Measurements from ENCODE around the gene DOCK3.
"Not testable (repeated sequence)": the region's sequence is repeated elsewhere in the genome, so short reads cannot be mapped to it uniquely, and the experiment has no call there.

DOCK3 gene

DNA sequence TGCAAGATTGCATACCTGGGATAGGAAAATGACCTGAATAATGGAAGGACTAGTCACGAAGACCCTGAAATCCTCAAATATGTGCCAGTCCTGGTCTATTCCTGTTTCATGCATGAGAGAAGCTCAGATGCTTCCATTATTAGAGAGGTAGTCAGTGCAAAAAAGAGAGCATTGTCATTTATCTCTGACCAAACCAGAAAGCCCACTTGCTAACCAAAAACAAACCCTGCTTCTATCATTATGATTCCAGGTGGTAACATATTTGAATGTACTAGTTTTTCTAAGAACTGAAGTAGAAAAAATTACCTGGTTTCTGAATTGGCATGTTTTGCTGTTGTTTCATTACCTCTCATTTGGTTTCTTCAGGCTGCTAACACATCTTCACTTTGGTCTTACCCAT, 549.6 kb downstream of the DOCK3 start:
- no peak for DNase-seq (ENCODE audit: low read depth)

DNA sequence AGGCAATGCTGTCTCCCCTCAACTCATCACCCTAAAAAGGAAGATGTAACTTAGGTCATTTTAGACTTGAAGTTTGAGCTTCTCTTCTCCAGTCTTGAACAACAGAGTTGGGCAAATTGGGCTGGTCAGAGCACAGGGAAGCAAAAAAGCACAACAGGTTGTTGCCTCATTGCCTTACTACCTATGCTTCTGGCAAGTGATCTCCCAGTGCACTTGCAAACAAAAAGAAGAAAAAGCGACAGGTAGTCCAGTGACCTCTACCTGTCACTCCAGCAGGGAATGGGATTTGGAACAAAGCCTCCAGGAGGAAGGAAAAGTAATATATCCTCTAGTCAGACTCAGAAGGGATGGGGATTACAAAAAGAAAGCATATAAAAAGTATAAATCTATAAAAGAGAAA, 550.1 kb downstream of the DOCK3 start:
- no peak for DNase-seq (ENCODE audit: low read depth)

DNA sequence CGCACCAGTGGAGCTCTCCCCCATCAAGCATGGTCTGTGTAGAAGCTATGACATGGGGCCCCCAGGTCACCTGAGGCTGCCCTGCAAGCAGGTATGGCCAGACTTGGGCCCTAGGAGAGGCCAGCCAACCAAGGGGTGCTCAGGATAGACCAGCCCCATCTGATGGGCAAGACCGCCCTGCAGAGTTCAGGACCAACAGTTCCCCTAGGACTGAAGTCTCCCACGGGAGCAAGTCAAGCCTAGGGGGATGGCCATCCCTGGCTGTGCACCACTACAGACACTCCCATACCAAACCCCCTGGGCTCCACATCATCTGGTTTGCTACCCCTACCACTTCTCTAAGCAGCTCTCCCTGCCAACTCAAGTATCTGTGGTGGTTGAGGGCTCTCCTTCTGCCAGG, 568.2 kb downstream of the DOCK3 start:
- DNase-seq (ENCODE audit: low read depth) = no peak

DNA sequence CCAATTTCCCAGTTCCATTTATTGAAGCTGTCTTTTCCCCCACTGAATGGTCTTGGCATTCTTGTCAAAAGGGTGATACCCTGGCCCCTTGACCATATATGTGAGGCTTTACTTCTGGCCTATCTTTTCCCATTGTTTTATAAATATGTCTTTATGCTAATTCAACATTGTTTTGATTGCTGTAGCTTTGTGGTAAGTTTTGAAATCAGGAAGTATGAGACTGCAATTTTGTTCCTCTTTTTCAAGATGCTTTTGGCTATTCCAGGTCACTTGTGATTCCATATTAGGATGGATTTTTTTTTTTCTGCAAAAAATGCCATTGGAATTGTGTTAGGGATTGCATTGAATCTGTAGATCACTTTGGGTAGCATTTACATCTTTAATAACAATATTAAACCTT, 569.2 kb downstream of the DOCK3 start:
- no peak for DNase-seq (ENCODE audit: low read depth)

DNA sequence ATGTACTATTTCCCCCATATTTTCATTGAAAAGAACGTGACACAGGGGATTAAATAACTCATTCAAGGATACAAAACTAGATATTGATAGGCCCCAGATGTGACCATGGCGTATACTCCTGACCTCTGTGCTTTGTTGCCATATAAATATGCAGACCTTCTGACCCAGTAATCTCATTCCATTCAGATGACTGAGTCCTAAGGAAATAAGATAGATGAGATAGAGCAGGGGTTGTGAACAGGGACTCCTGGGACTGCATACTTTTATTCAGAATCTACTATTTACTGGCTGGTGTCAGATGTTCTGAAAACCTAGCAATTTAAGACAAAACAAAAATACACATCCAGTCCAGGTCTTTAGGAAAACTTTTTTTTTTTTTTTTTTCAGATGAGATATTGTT, 571.1 kb downstream of the DOCK3 start:
- DNase-seq (ENCODE audit: low read depth) = no peak

DNA sequence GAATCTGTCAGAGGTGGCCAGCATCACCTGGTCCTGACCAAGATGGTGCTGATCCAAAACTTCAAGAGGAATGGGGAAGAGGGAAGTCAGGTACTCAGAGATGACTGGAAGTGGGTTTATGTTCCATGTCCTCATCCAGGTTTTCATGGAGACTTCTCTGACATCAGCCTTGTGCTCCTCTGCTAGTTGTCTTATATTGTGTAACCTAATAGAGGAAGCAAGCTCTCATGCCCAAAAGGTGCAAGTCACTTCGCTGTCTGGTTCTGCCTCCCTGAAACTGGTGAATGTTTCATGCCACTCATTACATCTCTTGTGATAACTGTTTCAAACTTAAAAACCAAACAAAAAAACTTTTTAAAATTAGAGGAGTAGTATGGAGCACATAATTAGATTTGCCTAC, 583.1 kb downstream of the DOCK3 start:
- no peak for DNase-seq (ENCODE audit: low read depth)

DNA sequence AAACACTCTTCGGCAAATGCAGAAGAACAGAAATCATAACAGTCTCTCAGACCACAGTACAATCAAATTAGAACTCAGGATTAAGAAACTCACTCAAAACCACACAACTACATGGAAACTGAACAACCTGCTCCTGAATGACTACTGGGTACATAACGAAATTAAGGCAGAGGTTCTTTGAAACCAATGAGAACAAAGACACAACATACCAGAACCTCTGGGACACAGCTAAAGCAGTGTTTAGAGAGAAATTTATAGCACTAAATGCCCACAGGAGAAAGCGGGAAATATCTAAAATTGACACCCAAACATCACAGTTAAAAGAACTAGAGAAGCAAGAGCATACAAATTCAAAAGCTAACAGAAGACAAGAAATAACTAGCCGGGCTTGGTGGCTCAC, 589.4 kb downstream of the DOCK3 start:
- not testable (repeated sequence) for DNase-seq (ENCODE audit: low read depth)

DNA sequence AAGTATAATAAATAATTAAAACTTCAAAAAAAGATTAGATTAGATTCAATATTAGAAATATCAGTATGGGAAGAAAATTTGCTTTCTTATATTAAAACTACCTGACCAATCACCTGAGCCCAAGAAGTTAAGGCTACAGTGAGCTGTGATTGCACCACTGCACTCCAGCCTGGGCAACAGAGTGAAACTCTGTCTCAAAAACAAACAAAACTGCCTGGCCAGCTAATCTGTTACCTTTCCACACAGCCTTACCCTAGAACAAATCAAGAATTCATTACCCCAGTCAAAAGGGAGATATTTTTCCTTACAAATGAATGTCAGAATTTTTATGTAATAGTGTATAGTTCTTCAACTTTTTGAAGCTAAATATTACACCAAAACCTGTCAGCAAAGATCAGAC, 593.4 kb downstream of the DOCK3 start:
- DNase-seq (ENCODE audit: low read depth) = no peak

DNA sequence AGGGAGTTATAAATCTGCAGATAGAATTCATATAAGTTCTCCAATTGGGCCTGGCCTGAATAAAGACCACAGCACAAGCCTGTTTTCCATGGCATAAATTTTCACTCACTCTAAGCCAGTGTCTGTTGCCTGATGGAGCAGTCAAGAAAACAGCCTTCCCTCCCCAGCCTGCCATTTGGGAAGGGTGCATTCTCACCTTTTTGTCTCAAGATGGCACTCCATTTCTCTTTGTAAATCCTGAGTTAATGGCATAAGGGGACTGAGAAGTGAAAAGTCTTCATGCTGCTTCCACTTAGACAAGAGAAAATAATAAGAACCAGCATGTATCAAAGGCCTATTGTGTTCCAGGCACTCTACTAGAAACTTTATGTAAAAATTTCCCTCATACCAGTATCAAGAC, 594.7 kb downstream of the DOCK3 start:
- DNase-seq (ENCODE audit: low read depth) = no peak

DNA sequence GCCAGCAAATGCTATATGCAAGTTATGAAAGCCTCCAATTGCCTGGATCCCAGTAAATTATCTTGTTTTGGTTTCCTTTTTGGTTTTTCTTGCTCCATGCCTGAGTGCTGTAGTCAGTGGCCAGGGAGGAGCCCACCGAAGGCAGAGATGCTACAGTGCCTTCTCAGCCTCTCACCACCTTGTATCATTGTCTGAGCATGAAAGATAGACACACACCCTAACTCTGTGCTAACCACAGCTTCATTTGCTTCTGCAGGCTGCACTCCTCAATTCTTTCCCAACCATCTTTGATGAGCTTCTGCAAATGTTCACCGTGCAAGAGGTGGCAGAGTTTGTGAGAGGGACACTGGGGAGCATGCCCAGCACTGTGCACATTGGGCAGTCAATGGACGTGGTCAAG, 595.8 kb downstream of the DOCK3 start:
- no peak for DNase-seq (ENCODE audit: low read depth)

DNA sequence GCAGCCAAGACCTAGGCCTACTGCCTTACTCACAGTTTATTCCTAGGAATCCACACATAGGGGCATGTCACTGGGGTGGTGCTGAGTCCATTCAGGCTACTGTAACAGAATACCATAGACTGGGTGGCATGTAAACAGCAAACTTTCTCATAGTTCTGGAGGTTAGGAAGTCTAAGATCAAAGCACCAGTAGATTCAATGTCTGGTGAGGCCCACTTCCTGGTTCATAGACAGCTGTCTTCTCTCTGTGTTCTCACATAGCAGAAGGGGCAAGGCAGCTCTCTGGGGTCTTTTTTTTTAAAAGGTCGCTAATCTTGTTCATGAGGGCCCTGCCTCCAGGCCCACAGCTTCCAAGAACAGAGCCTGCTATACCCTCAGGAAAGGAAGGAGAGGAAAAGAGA, 596.4 kb downstream of the DOCK3 start:
- no peak for DNase-seq (ENCODE audit: low read depth)

DNA sequence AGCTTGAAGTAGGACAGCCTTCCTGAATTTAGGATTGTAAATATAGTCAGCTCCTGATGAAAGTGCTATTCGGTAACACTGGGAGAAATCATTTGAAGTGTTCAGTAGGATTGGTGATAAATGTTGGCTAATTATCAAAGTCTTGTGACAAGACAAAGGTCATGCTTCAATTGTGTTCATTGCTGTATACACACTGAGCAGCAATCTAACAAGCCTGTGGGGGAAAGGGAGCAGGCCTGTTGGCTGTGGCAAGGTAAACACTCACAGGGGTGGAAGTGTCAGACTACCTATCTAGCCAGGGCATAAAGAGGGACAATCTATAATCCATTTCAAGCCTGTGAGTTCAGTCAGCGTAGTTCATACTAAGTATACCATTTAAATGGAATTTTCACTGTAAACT, 599.3 kb downstream of the DOCK3 start:
- no peak for DNase-seq (ENCODE audit: low read depth)

DNA sequence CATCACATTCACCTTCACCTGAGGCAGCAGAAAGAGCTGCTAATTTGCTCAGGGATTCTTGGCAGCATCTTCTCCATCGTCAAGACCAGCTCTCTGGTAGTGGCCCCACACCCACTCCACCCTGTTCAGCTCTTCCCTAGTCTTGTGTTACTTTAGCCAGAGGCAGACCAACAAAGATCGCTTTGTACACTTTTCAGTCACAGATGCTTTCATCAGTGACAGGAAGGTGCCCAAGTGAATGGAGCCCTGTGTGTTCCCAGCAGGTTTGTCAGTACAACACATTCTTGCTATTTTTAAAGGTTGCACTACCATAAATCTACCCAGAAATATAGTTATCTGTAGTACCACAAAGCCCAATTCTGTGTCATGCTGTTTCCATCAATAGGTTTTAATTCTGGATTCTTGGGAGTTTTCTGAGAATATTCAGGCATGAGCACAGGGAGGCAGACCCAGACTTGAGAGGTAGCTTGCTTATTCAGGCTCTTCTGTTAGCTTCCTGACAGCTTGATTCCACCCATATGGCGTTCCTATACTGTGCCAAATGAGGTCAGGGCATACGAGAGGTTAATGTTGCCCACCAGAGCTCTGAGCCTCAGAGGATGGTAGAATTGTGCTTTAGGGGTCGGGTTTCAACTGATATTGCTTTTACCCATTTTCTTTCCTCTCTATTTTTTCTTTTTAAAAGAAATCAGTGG, 600.5 kb downstream of the DOCK3 start:
- DNase-seq (ENCODE audit: low read depth) = no peak

DNA sequence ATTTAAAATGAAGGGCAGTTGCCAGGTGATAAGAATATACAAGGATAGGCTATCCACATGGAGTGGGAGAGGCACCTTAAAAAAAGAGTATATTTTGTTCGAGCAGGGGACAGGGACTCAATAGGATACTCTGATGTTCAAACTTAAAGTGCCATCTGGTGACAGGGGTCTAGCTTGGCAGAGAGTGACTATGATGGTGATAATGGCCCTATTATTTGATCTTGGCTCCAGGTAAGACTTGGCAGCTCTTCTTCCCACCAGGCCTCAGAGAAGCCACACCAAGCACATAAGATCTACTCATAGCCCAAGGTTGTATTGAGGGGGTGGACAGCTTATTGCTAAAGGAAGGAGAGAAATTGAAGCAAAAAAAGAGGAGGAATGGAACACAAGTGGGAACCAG, 601.3 kb downstream of the DOCK3 start:
- no peak for DNase-seq (ENCODE audit: low read depth)

DNA sequence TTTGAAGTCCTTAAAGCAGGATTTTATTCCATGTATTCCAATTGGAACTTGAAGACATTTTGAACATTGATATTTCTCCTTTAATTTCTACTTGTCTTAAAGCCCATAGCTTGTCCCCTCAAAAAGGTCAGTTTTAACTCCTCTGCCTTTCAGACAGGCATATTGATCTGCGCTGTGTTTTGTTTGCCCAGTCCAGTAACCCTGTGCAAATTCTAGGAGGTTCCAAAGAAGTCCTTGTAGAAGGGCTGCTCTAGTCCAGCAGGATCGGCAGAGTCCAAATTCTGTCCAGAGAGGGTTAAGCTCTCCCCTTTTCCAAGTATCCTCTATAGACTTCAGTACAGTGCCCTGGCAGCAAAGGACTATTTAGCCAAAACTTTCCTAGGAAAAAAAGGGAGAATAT, 604.7 kb downstream of the DOCK3 start:
- DNase-seq (ENCODE audit: low read depth) = no peak

DNA sequence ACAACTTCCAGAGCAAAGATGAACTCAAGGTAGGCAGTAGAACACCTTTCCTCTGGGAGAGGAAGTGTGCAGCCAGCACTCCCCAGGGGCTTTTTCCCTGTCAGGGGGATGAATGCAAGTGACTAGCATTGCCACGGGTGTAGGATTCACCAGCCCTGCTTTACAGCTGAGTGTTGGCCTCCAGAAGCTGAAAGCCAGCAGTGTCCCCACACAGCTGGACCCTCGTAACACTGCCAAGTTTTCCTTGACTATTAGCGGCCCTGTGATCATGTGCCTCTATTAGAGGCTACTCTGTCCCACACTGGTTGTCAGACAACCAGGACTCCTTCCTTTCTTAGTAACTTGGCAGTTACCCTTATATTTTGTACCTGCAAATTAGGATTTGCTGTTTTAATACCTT, 605.4 kb downstream of the DOCK3 start:
- no peak for DNase-seq (ENCODE audit: low read depth)

DNA sequence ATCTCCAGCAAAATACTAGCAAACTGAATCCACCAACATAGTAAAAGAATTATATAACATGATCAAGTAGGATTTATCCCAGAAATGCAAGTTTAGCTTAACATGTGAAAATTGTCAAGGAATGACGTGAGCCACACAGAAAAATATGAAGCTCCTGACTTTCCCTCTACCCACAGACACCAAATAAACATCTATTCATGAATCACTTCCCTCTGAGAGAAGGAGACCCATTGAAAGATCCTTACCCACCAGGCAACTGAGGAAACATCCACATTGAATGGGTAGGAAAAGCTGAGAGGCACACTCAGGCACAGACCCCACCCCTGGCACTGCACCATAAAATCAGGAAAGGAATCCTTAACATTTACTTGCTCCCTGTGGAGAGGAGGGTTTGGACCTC, 608.2 kb downstream of the DOCK3 start:
- DNase-seq (ENCODE audit: low read depth) = no peak

DNA sequence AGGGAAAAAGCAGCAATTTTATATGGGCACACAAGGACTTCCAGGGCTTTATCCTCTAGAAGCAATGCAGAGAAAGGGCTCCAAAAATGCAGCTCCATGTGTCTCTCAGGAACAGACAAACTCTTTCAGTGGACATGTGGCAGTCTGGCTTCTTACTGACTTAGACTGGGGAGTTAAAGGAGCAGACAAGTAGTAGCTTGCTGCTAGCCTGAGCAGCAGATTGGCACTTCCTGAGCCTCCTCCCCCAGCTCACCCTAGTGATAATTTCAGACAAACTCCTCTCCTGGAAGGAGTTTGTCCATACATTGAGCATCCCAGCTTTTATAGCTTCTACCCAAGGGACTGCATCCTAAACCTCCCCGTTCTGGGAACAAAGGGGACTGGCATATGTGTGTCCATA, 608.7 kb downstream of the DOCK3 start:
- no peak for DNase-seq (ENCODE audit: low read depth)

DNA sequence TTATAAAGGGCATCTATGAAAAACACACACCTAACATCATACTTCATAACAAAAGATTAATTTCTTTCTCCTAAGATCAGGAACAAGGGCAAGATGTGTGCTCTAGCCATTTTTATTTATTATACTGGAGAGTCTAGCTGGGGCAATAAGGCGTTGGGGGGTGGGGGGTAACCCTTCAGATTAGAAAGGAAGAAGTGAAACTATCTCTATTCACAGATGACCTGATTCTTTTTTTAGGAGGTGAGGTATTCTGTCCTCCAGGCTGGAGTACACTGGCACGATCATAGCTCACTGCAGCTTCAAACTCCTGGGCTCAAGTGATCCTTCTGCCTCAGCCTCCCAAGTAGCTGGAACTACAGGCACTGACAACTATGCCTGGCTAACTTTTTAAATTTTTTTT, 620.9 kb downstream of the DOCK3 start:
- DNase-seq (ENCODE audit: low read depth) = no peak

DNA sequence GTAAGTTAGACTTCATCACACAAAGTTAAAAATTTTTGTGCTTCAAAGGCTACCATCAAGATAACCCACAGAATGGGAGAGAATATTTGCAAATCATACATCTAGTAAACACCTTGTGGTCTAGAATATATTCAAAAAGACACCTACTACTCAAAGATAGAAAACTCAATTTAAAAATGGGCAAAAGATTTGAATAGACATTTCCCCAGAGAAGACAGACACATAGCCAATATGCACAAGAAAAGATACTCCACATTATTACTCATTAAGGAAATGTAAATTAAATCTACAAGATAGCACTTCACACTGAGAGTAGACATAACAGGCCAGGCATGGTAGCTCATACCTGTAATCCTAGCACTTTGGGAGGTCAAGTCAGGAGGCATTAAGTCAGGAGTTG, 622.6 kb downstream of the DOCK3 start:
- DNase-seq (ENCODE audit: low read depth) = no peak

DNA sequence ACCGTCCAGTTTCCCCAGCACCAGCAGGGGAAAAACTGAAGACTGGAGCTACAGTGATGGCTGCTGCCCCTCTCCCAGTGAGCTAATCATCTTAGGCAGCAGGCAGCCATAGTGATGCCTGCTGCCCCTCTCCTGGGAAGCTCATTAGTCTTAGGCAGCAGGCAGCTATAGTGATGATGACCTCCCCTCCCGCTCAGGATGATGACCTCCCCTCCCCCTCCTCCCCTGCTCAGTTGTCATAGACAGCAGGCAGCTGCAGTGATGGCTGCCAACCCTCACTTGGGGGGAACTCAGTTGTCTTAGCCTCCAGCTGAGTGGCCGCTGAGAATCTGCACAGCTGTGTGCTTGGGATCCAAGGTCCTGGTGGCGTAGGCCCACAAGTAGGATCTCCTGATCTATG, 629.5 kb downstream of the DOCK3 start:
- DNase-seq (ENCODE audit: low read depth) = no peak

DNA sequence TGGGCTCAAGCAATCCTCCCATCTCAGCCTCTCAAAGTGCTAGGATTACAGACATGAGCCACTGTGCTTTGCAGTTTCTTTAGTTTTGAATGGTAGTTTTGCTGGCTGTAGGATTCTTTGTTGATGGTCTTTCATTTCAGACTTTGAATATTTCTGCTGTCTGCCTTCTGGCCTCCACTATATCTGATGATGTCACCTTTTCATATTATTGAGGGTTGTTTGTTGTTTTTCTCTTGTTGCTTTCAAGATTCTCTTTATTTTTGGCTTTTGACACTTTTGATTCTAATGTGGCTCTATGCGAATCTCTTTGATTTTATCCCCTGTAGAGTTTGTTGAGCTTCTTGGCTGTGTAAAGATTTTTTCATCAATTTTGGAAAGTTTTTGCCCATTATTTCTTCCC, 631.4 kb downstream of the DOCK3 start:
- no peak for DNase-seq (ENCODE audit: low read depth)

DNA sequence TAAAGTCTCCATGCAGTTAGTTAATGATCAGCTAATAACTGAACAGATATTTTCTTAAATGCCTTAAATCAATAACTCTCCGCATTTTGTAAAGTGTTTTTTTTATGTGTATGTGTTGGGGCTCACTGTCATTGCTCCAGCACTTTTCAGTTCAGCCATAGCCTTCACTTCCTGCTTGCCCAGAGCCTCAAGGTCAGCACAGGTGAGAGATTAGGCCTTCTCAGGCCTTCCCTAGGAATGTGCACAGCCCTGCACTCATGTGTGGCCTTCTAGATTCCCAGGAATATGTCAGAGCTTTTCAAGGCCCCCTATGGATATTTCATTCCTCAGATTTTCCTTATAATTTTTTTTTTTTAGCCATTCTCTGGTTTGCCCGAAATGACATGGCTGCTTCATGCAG, 632.7 kb downstream of the DOCK3 start:
- DNase-seq (ENCODE audit: low read depth) = no peak

DNA sequence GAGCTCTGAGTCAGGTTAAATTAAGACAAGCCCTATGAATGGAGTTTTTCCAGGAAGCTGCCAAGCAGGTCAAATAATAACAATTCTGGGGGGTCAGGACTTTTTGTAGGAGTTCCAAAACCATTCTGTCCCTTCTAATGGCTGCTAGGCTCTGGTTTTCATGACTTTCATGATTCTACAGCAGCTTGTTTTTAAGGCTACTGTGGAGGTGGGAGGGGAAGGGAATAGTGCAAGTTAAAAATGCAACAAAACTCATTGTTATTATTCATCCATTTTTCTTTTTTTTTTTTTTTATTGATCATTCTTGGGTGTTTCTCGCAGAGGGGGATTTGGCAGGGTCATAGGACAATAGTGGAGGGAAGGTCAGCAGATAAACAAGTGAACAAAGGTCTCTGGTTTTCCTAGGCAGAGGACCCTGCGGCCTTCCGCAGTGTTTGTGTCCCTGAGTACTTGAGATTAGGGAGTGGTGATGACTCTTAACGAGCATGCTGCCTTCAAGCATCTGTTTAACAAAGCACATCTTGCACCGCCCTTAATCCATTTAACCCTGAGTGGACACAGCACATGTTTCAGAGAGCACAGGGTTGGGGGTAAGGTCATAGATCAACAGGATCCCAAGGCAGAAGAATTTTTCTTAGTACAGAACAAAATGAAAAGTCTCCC, 633.3 kb downstream of the DOCK3 start:
- not testable (repeated sequence) for DNase-seq (ENCODE audit: low read depth)
